Activated CD8-positive, alpha-beta memory T cell treated with anti-CD3 and anti-CD28 coated beads for 4 hours (primary cell): ENCODE results near the gene CCSER1.

ENCODE experiments used
- DNase-seq, 2 donors: peaks; one replicate each; pipeline ENCODE4 v3.0.0-alpha.2; 2020; ENCODE audit warnings: low read depth in 2 of 2

The CCSER1 gene

GRCh38 chr4:90128961-90129495 is 1.8 kb downstream of the CCSER1 start:
- no peak for DNase-seq

GRCh38 chr4:90130076-90130475 is 2.9 kb downstream of the CCSER1 start:
- no peak for DNase-seq

GRCh38 chr4:90137555-90137954 is 10.4 kb downstream of the CCSER1 start:
- DNase-seq: no peak

GRCh38 chr4:90142081-90142480 is 14.9 kb downstream of the CCSER1 start:
- DNase-seq: no peak

GRCh38 chr4:90145319-90145718 is 18.1 kb downstream of the CCSER1 start:
- no peak for DNase-seq

GRCh38 chr4:90146306-90146705 is 19.1 kb downstream of the CCSER1 start:
- DNase-seq: no peak

GRCh38 chr4:90148574-90149148 is 21.5 kb downstream of the CCSER1 start:
- DNase-seq: no peak

- no peak for DNase-seq
Measured at GRCh38 chr4:90152024-90152423, 24.8 kb downstream of the CCSER1 start.

- no peak for DNase-seq
Measured at GRCh38 chr4:90159193-90159592, 32.0 kb downstream of the CCSER1 start.

GRCh38 chr4:90160044-90160443 is 32.9 kb downstream of the CCSER1 start:
- no peak for DNase-seq

- no peak for DNase-seq
Measured at GRCh38 chr4:90162566-90162965, 35.4 kb downstream of the CCSER1 start.

- no peak for DNase-seq
Measured at GRCh38 chr4:90163872-90164271, 36.7 kb downstream of the CCSER1 start.

- DNase-seq: no peak
Measured at GRCh38 chr4:90165883-90166282, 38.7 kb downstream of the CCSER1 start.

- DNase-seq: no peak
Measured at GRCh38 chr4:90171491-90171890, 44.3 kb downstream of the CCSER1 start.

- no peak for DNase-seq
Measured at GRCh38 chr4:90174621-90175023, 47.4 kb downstream of the CCSER1 start.

GRCh38 chr4:90181644-90182043 is 54.5 kb downstream of the CCSER1 start:
- DNase-seq: no peak

- DNase-seq: no peak
Measured at GRCh38 chr4:90183254-90183653, 56.1 kb downstream of the CCSER1 start.

GRCh38 chr4:90184560-90184959 is 57.4 kb downstream of the CCSER1 start:
- DNase-seq: no peak

GRCh38 chr4:90185416-90185815 is 58.2 kb downstream of the CCSER1 start:
- no peak for DNase-seq

GRCh38 chr4:90186229-90186628 is 59.0 kb downstream of the CCSER1 start:
- no peak for DNase-seq

GRCh38 chr4:90187148-90187884 is 60.1 kb downstream of the CCSER1 start:
- DNase-seq: no peak

GRCh38 chr4:90189178-90189577 is 62.0 kb downstream of the CCSER1 start:
- DNase-seq: no peak

GRCh38 chr4:90189946-90190345 is 62.8 kb downstream of the CCSER1 start:
- DNase-seq: no peak
